DOHH2 (cell line): Measurements from ENCODE around the gene FRMD8.

Experiments used
- H3F3A ChIP-seq: fragments of 200-600 bp; sonication (generic), shearing (Covaris generic); 2 replicates; pipeline ENCODE4 v1.6.0; 2016; ENCODE audit warnings: antibody characterized with exemption, mild to moderate bottlenecking; ENCODE audit not compliant: control insufficient read depth, insufficient read depth
- H3K27ac ChIP-seq: fragments of 200-600 bp; sonication (generic); 2 replicates; pipeline ENCODE4 v1.5.1; 2014; ENCODE audit warnings: low read depth, mild to moderate bottlenecking, low read length, moderate library complexity
- H3K27me3 ChIP-seq: fragments of 200-600 bp; sonication (generic); 2 replicates; pipeline ENCODE4 v1.6.1; 2014; ENCODE audit warnings: mild to moderate bottlenecking, low read length, mixed read lengths; ENCODE audit not compliant: control insufficient read depth
- H3K36me3 ChIP-seq: fragments of 200-600 bp; sonication (generic); 2 replicates; pipeline ENCODE4 v1.6.1; 2014; ENCODE audit warnings: mild to moderate bottlenecking, low read length, moderate library complexity, mixed read lengths; ENCODE audit not compliant: control insufficient read depth
- H3K4me1 ChIP-seq: fragments of 200-600 bp; sonication (generic); 2 replicates; pipeline ENCODE4 v1.6.1; 2014; ENCODE audit warnings: mild to moderate bottlenecking, low read length, mixed read lengths; ENCODE audit not compliant: control insufficient read depth
- H3K4me2 ChIP-seq: fragments of 200-600 bp; sonication (generic); 2 replicates; pipeline ENCODE4 v1.6.0; 2014; ENCODE audit warnings: mild to moderate bottlenecking, low read length, moderate library complexity
- H3K4me3 ChIP-seq: fragments of 200-600 bp; sonication (generic); 2 replicates; pipeline ENCODE4 v1.5.1; 2014; ENCODE audit warnings: mild to moderate bottlenecking, low read length, mixed read lengths
- H3K79me2 ChIP-seq: fragments of 200-600 bp; sonication (generic); 2 replicates; pipeline ENCODE4 v1.6.1; 2014; ENCODE audit warnings: mild to moderate bottlenecking, low read length, mixed read lengths; ENCODE audit not compliant: control insufficient read depth
- H3K9me2 ChIP-seq: fragments of 200-600 bp; sonication (generic); replicated peaks from 2 replicates; pipeline ENCODE4 v1.6.1; 2014; ENCODE audit warnings: mild to moderate bottlenecking, low read length, mixed read lengths; ENCODE audit not compliant: control insufficient read depth
- H3K9me3 ChIP-seq: fragments of 200-600 bp; sonication (generic); 2 replicates; pipeline ENCODE4 v1.6.1; 2014; ENCODE audit warnings: antibody characterized with exemption, low read length, mixed read lengths; ENCODE audit not compliant: control insufficient read depth, insufficient read depth
- H4K20me1 ChIP-seq: fragments of 200-600 bp; sonication (generic); 2 replicates; pipeline ENCODE4 v1.6.0; 2014; ENCODE audit warnings: low read depth, mild to moderate bottlenecking, antibody characterized with exemption, low read length, moderate library complexity; ENCODE audit not compliant: control insufficient read depth, insufficient read depth
- EZH2phosphoT487 ChIP-seq: fragments of 200-600 bp; sonication (generic); IDR thresholded peaks from 2 replicates; pipeline ENCODE4 v1.6.1; 2017; ENCODE audit warnings: borderline replicate concordance, mild to moderate bottlenecking, antibody characterized with exemption, low read length, moderate library complexity, mixed read lengths
- TF ChIP-seq, protein P1 (sequence below): fragments of 200-600 bp; sonication (generic); IDR thresholded peaks from one replicate; pipeline ENCODE4 v1.5.1; 2014; ENCODE audit warnings: antibody characterized with exemption, mild to moderate bottlenecking, low read depth, low read length; ENCODE audit not compliant: poor library complexity, severe bottlenecking

Gene FRMD8

DNA sequence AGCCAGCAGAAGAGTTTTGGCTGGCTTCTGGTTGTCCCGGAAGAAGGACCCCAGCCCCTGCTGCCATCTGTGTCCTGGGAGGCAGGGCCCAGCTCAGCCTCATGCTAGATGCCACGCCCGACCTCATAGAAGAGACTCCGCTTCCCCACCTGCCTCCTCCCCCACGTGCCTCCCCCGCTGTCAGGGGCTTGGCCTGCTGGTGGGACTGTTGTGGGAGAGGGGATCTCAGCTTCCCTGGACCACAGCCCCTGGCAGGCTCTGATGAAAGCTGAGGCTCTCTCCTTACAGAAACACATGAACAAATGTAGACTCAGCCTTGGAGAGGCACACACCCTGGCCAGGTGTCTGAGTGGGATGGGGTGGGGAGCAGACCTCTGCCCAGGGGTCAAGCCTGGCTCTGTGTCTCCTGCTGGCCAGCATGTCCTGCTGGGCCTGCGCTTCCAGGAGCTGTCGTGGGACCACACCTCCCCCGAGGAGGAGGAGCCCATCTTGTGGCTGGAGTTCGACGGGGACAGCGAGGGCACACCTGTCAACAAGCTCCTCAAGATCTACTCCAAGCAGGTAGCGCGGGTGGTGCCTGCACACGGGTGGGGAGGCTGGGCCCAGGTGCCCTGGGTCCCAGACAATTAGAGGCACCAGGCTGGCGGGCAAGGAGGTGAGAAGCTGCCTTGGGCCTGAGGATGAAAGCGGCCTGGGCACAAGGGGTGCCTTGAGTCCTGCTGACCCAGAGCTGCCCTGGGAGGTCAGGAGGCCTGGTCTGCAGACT is 14.1 kb downstream of the FRMD8 start:
- Histone ChIP-seq H3K79me2 (peaks cover 6% of the 10 kb centered on the region), H3K4me3 (no peak overlapping the region), H3K4me2 (no peak overlapping the region), H3F3A (peaks cover 12% of the 10 kb centered on the region), H3K9me2 (no peaks in the 10 kb centered on the region), H3K27me3 (no peaks in the 10 kb centered on the region), H3K9me3 (no peaks in the 10 kb centered on the region), H3K4me1 (peaks cover 43% of the 10 kb centered on the region), H4K20me1 (0 out of 2 replicates have a peak, but pooled peaks cover 4% of the 10 kb centered on the region), H3K36me3 (peaks cover 64% of the 10 kb centered on the region), H3K27ac (no peak overlapping the region)
- TF ChIP-seq, protein P1, sequence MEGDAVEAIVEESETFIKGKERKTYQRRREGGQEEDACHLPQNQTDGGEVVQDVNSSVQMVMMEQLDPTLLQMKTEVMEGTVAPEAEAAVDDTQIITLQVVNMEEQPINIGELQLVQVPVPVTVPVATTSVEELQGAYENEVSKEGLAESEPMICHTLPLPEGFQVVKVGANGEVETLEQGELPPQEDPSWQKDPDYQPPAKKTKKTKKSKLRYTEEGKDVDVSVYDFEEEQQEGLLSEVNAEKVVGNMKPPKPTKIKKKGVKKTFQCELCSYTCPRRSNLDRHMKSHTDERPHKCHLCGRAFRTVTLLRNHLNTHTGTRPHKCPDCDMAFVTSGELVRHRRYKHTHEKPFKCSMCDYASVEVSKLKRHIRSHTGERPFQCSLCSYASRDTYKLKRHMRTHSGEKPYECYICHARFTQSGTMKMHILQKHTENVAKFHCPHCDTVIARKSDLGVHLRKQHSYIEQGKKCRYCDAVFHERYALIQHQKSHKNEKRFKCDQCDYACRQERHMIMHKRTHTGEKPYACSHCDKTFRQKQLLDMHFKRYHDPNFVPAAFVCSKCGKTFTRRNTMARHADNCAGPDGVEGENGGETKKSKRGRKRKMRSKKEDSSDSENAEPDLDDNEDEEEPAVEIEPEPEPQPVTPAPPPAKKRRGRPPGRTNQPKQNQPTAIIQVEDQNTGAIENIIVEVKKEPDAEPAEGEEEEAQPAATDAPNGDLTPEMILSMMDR: no peak
- TF ChIP-seq EZH2phosphoT487: no peak

DNA sequence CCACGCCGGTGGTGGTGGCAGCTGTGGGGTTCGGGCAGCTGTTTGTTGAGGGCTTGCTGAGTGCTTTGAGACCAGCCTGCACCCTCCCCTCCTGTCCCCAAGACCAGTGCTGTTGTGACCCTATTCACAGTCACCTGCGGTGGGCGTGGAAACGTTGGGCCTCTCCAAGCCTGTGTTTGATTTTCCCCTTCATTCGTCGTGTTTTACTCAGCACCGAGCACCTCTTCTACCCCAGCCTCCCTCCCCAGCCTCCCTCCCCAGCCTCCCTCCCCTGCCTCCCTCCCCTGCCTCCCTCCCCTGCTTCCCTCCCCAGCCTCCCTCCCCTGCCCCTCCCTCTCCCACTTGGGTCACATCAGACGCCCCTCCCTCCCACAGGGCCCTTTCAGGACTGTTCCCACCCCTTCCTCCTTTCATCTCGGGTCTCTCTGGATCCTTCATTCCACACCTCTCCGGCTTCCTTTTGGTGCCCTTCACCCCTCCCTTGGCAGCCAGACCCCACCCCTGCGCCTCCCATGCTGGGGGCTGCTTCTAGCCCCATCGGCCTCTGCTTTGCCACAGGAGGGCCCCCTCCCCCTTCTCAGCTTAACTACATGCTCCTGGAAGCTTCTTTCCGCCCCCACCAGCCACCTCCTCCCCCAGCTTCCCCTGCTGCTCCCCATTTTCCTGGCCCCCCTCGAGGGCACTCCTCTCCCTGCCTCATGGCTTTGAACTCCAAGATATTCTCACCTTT is 14.8 kb downstream of the FRMD8 start:
- H3K36me3 ChIP-seq: peaks cover 63% of the 10 kb centered on the region
- peaks cover 6% of the 10 kb centered on the region for H3K79me2 ChIP-seq
- H4K20me1 ChIP-seq: 0 out of 2 replicates have a peak, but pooled peaks cover 4% of the 10 kb centered on the region
- no peaks in the 10 kb centered on the region for H3K27me3 ChIP-seq
- TF ChIP-seq EZH2phosphoT487: no peak
- TF ChIP-seq, protein P1: no peak
- no peaks in the 10 kb centered on the region for H3K9me3 ChIP-seq
- H3K4me2 ChIP-seq: no peak overlapping the region
- H3K27ac ChIP-seq: no peak overlapping the region
- no peaks in the 10 kb centered on the region for H3K9me2 ChIP-seq
- peaks cover 12% of the 10 kb centered on the region for H3F3A ChIP-seq
- H3K4me3 ChIP-seq: no peak overlapping the region
- peaks cover 47% of the 10 kb centered on the region for H3K4me1 ChIP-seq

DNA sequence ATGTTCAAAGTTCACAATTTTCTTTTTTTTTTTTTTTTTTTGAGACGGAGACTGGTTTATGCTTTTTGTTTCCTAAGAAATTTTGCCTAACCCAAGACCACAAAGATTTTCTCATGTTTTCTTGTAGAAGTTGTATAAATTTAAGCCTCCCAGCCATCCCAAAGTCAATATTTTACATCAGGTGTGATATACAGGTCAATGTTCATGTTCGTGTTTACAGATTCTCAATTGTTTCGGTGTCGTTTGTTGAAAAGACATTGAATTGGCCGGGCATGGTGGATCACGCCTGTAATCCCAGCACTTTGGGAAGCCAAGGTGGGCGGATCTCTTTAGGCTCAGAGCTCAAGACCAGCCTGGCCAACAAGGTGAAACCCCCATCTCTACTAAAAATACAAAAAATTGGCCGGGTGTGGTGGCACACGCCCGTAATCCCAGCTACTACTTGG is 15.4 kb downstream of the FRMD8 start:
- no peak overlapping the region for H3K27ac ChIP-seq
- peaks cover 52% of the 10 kb centered on the region for H3K4me1 ChIP-seq
- no peaks in the 10 kb centered on the region for H3K27me3 ChIP-seq
- H3K4me3 ChIP-seq: no peak overlapping the region
- H3K9me3 ChIP-seq: no peaks in the 10 kb centered on the region
- peaks cover 6% of the 10 kb centered on the region for H3K79me2 ChIP-seq
- TF ChIP-seq EZH2phosphoT487: no peak
- TF ChIP-seq, protein P1: no peak
- 0 out of 2 replicates have a peak, but pooled peaks cover 4% of the 10 kb centered on the region for H4K20me1 ChIP-seq
- H3F3A ChIP-seq: peaks cover 12% of the 10 kb centered on the region
- H3K9me2 ChIP-seq: no peaks in the 10 kb centered on the region
- H3K4me2 ChIP-seq: no peak overlapping the region
- peaks cover 64% of the 10 kb centered on the region for H3K36me3 ChIP-seq
